Measurements from ENCODE around the gene KCNMB2.
"Not testable (repeated sequence)": the region's sequence is repeated elsewhere in the genome, so short reads cannot be mapped to it uniquely, and the experiment has no call there.

The KCNMB2 gene

DNA sequence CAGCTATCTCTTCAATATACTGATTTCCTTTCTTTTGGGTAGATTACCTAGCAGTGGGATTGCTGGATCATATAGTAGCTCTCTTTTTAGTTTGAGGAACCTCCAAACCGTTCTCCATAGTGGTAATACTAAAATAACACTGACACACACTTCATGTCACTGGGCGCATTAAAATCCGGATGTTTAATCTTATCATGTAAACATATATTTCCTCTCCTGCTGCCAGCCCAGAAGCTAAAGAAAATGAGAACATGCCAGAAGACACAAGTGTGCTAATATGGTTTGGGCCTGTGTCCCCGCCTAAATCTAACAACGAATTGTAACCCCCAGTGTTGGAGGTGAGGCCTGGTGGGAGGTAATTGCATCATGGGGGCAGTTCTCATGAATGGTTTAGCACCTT, 23.6 kb upstream of the KCNMB2 start:
- Mint-ChIP-seq H3K4me3 (no peak overlapping the region), H3K9me3 (peaks cover 7% of the 10 kb centered on the region), H3K27me3 (no peaks in the 10 kb centered on the region), H3K36me3 (ENCODE audit: low read depth) (no peaks in the 10 kb centered on the region), H3K4me1 (ENCODE audit: low read depth) (no peaks in the 10 kb centered on the region), H3K27ac (no peak overlapping the region)
- intact Hi-C loops (cut with micrococcal nuclease), result no loop called here

DNA sequence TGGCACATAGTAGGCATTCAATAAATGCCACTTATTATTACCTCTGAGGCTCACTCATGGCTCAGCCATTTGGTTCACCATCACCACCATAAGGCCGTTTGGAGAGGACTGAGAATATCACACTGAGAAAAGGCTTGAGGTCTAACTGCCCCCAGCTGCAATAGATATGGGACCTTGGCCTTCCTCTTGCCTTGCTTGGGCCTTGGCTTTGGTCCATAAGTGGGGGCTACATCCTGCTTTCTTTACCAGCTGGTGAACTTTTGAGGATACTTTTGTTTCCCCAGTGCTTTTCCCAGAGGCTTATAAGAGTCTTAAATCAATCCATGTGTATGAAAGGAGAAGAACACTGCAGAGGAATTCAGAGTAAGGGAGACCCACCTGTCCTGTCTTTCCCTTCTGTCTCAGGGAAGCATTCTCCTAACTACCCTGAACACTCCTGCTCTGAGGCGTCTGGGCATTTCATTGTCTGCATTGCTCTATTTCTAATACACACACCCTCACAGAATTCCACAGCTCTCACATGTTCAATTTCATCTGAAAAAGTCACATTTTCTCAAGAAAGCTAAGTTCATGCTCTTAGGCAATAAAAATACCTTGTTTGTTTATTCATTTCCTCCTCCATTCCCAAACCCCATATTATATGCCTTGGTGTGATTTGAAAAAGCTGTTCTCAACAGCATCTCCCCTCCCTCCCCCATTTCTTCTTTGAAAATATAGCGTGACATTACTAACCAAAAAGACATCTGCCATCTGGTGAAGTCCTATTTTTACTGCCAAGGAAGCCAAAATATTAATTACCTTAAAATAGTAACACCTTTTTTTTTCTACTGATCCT, 22.5 kb upstream of the KCNMB2 start:
- Mint-ChIP-seq H3K27ac (no peak overlapping the region), H3K4me1 (ENCODE audit: low read depth) (no peaks in the 10 kb centered on the region), H3K27me3 (no peaks in the 10 kb centered on the region), H3K9me3 (peaks cover 7% of the 10 kb centered on the region), H3K36me3 (ENCODE audit: low read depth) (no peaks in the 10 kb centered on the region), H3K4me3 (no peak overlapping the region)
- intact Hi-C loops (cut with micrococcal nuclease), result no loop called here

DNA sequence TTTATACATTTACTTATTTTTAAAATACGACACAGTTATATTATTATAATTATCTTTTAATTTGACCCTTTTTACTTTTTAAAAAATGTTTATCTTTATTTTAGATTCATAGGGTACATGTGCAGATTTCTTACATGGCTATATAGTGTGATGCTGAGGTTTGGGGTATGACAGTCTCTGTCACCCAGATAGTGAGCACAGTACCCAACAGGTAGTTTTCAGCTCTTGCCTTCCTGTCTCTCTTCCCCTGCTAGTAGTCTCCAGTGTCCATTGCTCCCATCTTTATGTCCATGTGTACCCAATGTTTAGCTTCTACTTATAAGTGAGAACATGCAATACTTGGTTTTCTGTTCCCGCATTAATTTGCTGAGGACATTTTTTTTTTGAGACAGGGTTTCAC, 21.8 kb upstream of the KCNMB2 start:
- Mint-ChIP-seq H3K4me3 (no peak overlapping the region), H3K36me3 (ENCODE audit: low read depth) (no peaks in the 10 kb centered on the region), H3K9me3 (peaks cover 7% of the 10 kb centered on the region), H3K4me1 (ENCODE audit: low read depth) (no peaks in the 10 kb centered on the region), H3K27me3 (no peaks in the 10 kb centered on the region), H3K27ac (no peak overlapping the region)
- intact Hi-C loops (cut with micrococcal nuclease), result no loop called here

DNA sequence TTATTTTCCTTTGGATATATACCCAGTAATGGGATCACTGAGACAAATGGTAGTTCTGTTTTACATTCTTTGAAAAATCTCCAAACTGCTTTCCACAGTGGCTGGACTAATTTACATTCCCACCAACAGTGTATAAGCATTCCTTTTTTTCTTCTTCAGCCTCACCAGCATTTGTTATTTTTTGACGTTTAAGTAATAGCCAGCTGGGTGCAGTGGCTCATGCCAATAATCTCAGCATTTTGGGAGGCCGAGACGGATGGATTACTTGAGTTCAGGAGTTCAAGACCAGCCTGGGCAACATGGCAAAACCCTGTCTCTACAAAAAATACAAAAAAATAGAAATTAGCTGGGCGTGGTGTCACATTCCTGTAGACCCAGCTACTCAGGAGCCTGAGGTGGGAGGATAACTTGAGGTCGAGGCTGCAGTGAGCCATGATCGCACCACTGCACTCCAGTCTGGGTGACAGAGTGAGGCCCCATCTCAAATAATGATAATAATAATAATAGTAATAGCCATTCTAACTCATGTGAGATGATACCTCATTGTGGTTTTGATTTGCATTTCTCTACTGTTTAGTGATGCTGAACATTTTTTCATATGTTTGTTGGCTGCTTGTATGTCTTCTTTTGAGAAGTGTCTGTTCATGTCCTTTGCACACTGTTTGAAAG, 21.0 kb upstream of the KCNMB2 start:
- H3K9me3 Mint-ChIP-seq; H3K4me3 Mint-ChIP-seq; intact Hi-C loops (cut with micrococcal nuclease); H3K27ac Mint-ChIP-seq; H3K4me1 Mint-ChIP-seq (ENCODE audit: low read depth); H3K27me3 Mint-ChIP-seq; H3K36me3 Mint-ChIP-seq (ENCODE audit: low read depth): not testable (repeated sequence)

DNA sequence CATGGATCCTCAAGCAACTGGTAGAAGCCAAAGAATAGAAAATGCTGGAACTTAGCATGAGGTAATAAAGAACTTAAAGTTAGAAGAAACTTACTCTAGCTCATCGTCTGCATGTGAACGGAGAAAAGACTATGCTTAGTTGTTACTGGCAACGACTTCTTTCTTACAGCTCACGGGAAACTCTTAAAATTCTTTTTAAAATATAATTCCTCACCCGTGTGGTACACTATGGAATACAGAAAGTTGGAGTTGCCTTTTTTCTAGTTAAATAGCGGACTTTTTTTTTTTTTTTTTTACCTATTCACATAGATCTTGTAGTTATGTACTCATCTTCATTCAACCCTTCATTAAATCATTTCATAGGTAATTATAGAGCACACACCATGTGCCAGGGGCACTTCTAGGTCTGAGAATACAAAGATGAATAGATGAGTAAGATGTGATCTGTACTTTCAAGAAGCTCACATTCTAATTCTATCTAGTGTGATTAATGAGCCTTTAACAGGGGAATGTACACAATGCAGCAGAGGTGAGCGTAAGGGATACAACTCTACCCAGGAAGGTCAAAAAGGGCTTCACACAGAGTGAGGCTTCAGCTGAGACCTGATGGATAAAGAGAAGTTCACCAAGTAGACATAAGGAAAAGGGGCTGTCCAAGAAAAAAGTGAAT, 18.4 kb upstream of the KCNMB2 start:
- intact Hi-C loops (cut with micrococcal nuclease), result no loop called here
- Mint-ChIP-seq H3K27me3 (no peaks in the 10 kb centered on the region), H3K4me3 (no peak overlapping the region), H3K27ac (no peak overlapping the region), H3K4me1 (ENCODE audit: low read depth) (no peaks in the 10 kb centered on the region), H3K9me3 (no peaks in the 10 kb centered on the region), H3K36me3 (ENCODE audit: low read depth) (no peaks in the 10 kb centered on the region)

DNA sequence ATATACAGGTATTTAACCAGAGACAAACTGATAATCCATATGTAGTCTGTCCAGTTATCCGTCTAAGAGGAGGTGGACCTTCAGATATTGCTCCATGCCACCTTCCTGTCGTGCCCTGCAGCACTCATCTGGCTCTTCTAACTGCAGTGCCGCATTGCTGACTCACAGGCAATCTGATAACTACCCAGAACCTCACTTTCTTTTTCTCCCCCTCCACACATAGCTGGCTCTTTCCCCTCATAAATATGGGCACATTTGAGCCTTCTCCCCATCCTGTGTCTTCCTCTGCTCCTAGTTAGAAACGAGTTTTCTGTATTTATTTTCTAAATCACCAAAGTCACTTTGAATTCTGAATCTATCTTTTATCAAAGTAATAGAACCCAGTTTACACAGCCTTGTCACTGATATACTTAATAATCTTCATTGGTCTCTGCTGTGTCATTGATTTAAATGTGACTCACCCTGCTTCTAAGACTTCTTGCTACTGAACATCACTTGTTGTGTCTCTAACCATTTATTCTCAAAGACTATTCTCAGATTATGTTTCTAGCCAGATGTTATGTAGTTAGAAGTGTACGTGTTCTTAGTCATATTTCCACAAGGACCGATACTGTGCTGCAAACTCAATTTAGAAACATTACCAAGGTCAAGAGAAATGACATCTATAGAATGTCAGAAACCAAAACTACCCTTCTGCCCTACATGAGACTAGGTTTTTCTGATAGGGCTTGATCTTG, 17.4 kb upstream of the KCNMB2 start:
- H3K4me3 Mint-ChIP-seq, result no peak overlapping the region
- H3K27ac Mint-ChIP-seq, result no peak overlapping the region
- no peaks in the 10 kb centered on the region for H3K36me3 Mint-ChIP-seq (ENCODE audit: low read depth)
- intact Hi-C loops (cut with micrococcal nuclease), result no loop called here
- H3K27me3 Mint-ChIP-seq, result no peaks in the 10 kb centered on the region
- H3K9me3 Mint-ChIP-seq, result no peaks in the 10 kb centered on the region
- no peaks in the 10 kb centered on the region for H3K4me1 Mint-ChIP-seq (ENCODE audit: low read depth)

DNA sequence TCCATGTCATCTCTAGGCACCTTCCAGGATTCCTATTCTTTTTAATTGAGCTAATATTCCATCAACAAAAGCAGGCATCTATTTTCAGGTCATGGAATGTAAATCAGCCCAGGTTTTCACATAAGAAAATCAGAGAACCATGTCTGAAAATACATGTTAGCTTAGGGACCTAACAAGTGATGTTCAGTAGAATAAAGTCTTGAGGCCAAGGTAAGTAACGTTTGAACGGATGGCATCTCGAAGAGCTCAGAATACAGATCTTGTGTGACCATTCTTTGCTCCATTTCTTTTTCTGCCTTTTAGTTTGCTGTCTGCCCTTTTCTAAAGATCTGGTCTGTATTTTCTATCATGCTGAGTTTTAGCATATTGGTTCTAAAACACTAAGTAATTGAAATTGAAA, 16.5 kb upstream of the KCNMB2 start:
- intact Hi-C loops (cut with micrococcal nuclease), result no loop called here
- H3K27me3 Mint-ChIP-seq, result no peaks in the 10 kb centered on the region
- H3K36me3 Mint-ChIP-seq (ENCODE audit: low read depth), result no peaks in the 10 kb centered on the region
- no peak overlapping the region for H3K27ac Mint-ChIP-seq
- H3K4me3 Mint-ChIP-seq, result no peak overlapping the region
- H3K4me1 Mint-ChIP-seq (ENCODE audit: low read depth), result no peaks in the 10 kb centered on the region
- no peaks in the 10 kb centered on the region for H3K9me3 Mint-ChIP-seq

DNA sequence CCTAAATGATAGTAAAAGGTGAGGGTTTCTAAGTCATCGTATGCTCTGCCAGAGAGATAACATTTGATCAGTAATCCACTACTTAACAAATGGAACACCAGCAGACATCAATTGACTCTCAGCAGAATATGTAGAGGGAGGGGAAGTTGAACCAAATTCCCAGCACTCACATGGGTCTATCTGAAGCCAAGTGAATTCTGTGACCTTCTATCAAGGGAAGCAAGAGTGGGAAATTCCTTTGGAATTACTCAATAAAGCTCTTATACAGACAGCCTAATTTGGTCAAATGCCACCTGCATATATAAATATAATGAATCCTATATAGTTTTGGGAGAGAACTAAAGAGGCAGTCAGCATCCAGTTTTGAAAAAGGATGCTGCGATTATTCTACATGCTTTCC, 15.8 kb upstream of the KCNMB2 start:
- H3K27me3 Mint-ChIP-seq, result no peaks in the 10 kb centered on the region
- no peak overlapping the region for H3K27ac Mint-ChIP-seq
- H3K4me3 Mint-ChIP-seq, result no peak overlapping the region
- H3K9me3 Mint-ChIP-seq, result no peaks in the 10 kb centered on the region
- no peaks in the 10 kb centered on the region for H3K36me3 Mint-ChIP-seq (ENCODE audit: low read depth)
- intact Hi-C loops (cut with micrococcal nuclease), result no loop called here
- no peaks in the 10 kb centered on the region for H3K4me1 Mint-ChIP-seq (ENCODE audit: low read depth)

DNA sequence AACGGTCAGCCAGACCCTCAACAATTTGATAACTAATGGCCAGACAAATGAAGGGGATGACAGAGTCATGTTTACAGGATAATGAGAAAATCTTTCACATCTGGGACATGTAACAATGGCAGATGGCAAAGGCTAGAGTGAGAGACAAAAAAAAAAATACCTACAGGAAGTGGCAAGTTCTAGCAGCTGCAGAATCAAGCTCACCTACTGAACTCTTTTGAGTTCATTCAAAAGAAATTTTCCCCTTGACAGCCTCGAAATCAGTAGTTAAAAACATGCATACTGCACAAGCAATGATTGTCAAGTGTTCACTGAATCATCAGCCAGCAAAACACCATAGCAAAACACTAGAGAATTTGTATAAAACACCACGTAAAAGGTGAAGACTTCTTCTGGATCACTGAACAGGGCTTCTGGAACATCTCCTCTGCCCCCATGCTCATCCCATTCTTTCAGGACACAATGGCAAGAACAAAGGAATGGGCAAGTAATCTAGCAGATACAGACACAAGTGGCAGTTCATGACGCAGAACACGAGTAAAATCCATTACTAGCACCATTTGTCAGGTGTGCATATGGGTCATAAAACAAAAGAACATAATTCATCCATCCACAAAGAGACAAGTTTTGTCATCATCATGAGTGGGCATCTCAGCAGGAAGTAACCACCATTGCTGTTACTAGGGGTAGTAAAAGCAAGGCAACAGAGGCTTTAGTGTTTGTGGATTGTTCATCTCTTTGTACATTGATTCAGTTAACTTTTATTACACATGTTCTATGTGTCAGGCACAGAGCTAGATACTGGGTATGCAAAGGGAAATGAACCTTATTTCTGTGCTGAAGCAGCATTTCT, 13.8 kb upstream of the KCNMB2 start:
- H3K9me3 Mint-ChIP-seq, result no peaks in the 10 kb centered on the region
- no peak overlapping the region for H3K4me3 Mint-ChIP-seq
- no peak overlapping the region for H3K27ac Mint-ChIP-seq
- no peaks in the 10 kb centered on the region for H3K4me1 Mint-ChIP-seq (ENCODE audit: low read depth)
- H3K36me3 Mint-ChIP-seq (ENCODE audit: low read depth), result no peaks in the 10 kb centered on the region
- intact Hi-C loops (cut with micrococcal nuclease), result no loop called here
- no peaks in the 10 kb centered on the region for H3K27me3 Mint-ChIP-seq

DNA sequence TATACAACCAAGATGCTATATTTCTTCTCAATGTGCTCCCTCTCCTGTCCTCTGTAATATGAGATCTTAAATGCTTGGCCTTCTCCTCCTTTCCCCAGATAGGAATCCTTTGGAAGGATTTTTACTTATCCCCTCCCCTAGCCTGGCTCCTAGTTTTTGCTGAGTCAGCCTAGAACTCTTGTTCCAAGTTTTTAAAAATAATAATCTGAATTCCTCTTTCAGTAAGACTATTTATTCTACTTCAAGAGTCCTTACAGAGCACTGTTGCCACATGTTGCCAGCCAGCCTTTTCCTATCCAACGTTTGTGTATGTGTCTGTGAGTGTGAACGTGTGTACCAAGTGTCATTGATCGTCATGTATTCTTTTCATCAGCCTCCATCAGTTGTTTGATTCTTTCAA, 11.0 kb upstream of the KCNMB2 start:
- intact Hi-C loops (cut with micrococcal nuclease), result no loop called here
- Mint-ChIP-seq H3K36me3 (ENCODE audit: low read depth) (no peaks in the 10 kb centered on the region), H3K4me3 (no peak overlapping the region), H3K9me3 (no peaks in the 10 kb centered on the region), H3K27ac (no peak overlapping the region), H3K4me1 (ENCODE audit: low read depth) (no peaks in the 10 kb centered on the region), H3K27me3 (no peaks in the 10 kb centered on the region)

DNA sequence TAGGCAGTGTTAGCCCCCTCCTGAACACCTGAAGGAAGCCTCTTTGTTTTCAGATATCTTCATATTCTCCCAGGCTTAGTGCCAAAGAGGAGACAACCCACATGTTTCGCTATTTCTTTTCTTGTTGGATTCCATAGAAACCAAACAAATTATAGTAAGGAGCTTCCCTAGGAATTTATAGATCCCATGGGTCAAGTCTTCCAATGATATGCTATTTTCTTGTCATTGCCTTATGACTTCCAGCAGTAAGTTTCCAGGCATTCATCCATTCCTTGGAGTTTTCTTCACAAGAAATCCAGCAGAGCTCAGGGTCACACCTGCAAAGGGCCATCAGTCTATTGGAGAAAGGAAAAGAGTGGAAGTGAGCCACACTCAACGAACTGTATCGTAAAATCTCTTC, 9.9 kb upstream of the KCNMB2 start:
- no peaks in the 10 kb centered on the region for H3K27me3 Mint-ChIP-seq
- H3K27ac Mint-ChIP-seq, result no peak overlapping the region
- intact Hi-C loops (cut with micrococcal nuclease), result no loop called here
- no peak overlapping the region for H3K4me3 Mint-ChIP-seq
- no peaks in the 10 kb centered on the region for H3K4me1 Mint-ChIP-seq (ENCODE audit: low read depth)
- peaks cover 5% of the 10 kb centered on the region for H3K9me3 Mint-ChIP-seq
- H3K36me3 Mint-ChIP-seq (ENCODE audit: low read depth), result no peaks in the 10 kb centered on the region

DNA sequence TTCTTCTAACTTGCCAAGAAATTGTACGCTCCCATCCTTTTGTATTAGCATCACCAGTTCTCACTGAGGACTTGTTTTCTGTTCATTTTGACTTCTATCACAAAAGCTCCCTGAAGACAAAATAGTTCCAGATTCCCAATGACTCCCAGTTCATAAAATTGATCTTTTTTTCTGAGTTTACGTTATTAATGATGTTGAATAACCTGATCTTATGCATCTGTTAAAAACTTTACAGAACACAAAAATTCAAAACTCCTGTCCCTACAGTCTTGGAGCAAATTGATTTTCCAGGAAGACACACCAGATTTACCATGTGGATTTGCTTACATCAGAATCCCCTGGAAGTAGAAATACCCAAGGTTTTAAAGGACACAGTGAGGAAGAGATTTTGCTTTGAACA, 8.3 kb upstream of the KCNMB2 start:
- no peaks in the 10 kb centered on the region for H3K36me3 Mint-ChIP-seq (ENCODE audit: low read depth)
- peaks cover 7% of the 10 kb centered on the region for H3K9me3 Mint-ChIP-seq
- H3K4me1 Mint-ChIP-seq (ENCODE audit: low read depth), result no peaks in the 10 kb centered on the region
- no peak overlapping the region for H3K4me3 Mint-ChIP-seq
- H3K27ac Mint-ChIP-seq, result no peak overlapping the region
- no peaks in the 10 kb centered on the region for H3K27me3 Mint-ChIP-seq
- intact Hi-C loops (cut with micrococcal nuclease), result no loop called here

DNA sequence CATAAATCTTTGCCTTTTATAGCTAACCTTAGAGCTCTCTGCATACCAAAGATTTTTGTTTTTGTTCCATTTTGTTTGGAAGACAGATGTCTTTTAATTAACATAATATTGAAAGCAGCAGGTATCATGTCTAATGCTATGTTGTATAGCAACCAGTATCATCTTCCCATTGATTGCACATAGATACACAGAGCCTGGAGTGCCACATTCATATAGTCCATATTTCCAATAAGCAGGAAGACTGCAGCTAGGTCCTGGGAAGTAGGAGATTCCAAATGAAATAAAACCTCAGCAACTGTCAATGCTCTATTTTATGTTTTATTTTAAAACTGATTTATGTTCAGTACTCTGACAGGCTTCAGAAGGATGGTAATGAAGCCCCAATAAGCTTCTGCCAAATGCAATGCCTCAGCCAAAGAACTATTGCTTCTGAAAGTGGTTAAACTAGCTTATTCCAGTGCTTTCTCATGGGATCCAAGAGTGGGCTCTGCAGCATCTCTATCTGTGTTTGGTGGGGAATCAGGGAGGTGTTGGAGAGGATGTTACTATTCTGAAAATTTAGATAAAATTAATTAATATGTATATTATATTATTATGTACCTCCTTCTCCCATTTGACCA, 6.5 kb upstream of the KCNMB2 start:
- H3K36me3 Mint-ChIP-seq (ENCODE audit: low read depth), result no peaks in the 10 kb centered on the region
- intact Hi-C loops (cut with micrococcal nuclease), result no loop called here
- peaks cover 7% of the 10 kb centered on the region for H3K9me3 Mint-ChIP-seq
- H3K27ac Mint-ChIP-seq, result no peak overlapping the region
- no peak overlapping the region for H3K4me3 Mint-ChIP-seq
- peaks cover 5% of the 10 kb centered on the region for H3K27me3 Mint-ChIP-seq
- H3K4me1 Mint-ChIP-seq (ENCODE audit: low read depth), result no peaks in the 10 kb centered on the region

All from dendritic cell treated with granulocyte-macrophage colony-stimulating factor and Interleukin-4, amounts not matched to agents 40 ng/mL and 50 ng/mL, for 4 days (primary cell).